Breast epithelium (tissue), 3 donors: ENCODE results near the gene FOXE3.

Experiments used
- CTCF ChIP-seq, 3 donors: fragments of 450-650 bp; IDR thresholded peaks; one replicate each; pipeline ENCODE4 v1.5.1; 2016 to 2017; ENCODE audit warnings: antibody characterized with exemption in 3 of 3, mild to moderate bottlenecking in 3 of 3, moderate library complexity in 3 of 3
- POLR2A ChIP-seq: fragments of 450-650 bp; IDR thresholded peaks from one replicate; pipeline ENCODE4 v1.6.1; 2016; ENCODE audit warnings: antibody characterized with exemption, mild to moderate bottlenecking, moderate library complexity

GRCh38 chr1:47456250-47456649 is 40.2 kb downstream of the FOXE3 start:
- TF ChIP-seq CTCF (IDR thresholded peaks at IDR 0.05) (no peak), POLR2A (no peak)
